B cell (primary cell): ENCODE measurements around the gene COL26A1. TPM values are rescaled to one million over a fixed set of nuclear protein-coding genes. Genes with fewer than 3 reads are reported as not detected.

Experiments used
- ATAC-seq: fragments of 200-7000 bp; cut with Tn5 transposase; one replicate; pipeline ENCODE4 v1.10.0; 2021; ENCODE audit warnings: low read depth, mild to moderate bottlenecking, moderate number of reproducible peaks, moderate library complexity
- CTCF ChIA-PET: fragments of 350-600 bp; sonication (Branson Sonifier 250); formaldehyde crosslinking; loops from one replicate; lab custom pipeline; 2021; ENCODE audit warnings: antibody characterized with exemption, inconsistent platforms; lab: Charles Lee
- POLR2A ChIA-PET: fragments of 350-600 bp; sonication (Branson Sonifier 250); formaldehyde crosslinking; loops from one replicate; lab custom pipeline; 2021; ENCODE audit warnings: antibody characterized with exemption; lab: Charles Lee
- DNase-seq: peaks from one replicate; pipeline ENCODE4 v3.0.0; 2013
- H2AFZ ChIP-seq: 2 replicates; pipeline ENCODE4 v1.6.1; 2012; ENCODE audit warnings: mild to moderate bottlenecking, low read depth, low read length; ENCODE audit not compliant: insufficient read depth, poor library complexity, severe bottlenecking
- H3K27ac ChIP-seq, 2 donors: 1 replicate in 1 of 2; 2 replicates in 1 of 2; pipeline ENCODE4 v1.5.1; 2012 to 2013; ENCODE audit warnings: low read length in 2 of 2, mild to moderate bottlenecking in 2 of 2, moderate library complexity in 1 of 2
- H3K27me3 ChIP-seq, 4 experiments: fragments of 200-600 bp in 1 of 4; sonication (generic) in 1 of 4; replicated peaks in 1 of 4; 1 replicate in 2 of 4; 2 replicates in 2 of 4; pipeline versions ENCODE4 v1.6.1 to v1.7.0; 2013 to 2016; ENCODE audit warnings: low read length in 3 of 4, mild to moderate bottlenecking in 2 of 4, mixed read lengths in 1 of 4, moderate library complexity in 1 of 4; ENCODE audit not compliant: insufficient read depth in 4 of 4, control insufficient read depth in 3 of 4; ENCODE audit errors: control extremely low read depth in 1 of 4
- H3K36me3 ChIP-seq, 2 experiments: replicated peaks in 1 of 2; 1 replicate in 1 of 2; 2 replicates in 1 of 2; pipeline versions ENCODE4 v1.6.1 to v1.7.1; 2013; ENCODE audit warnings: low read length in 1 of 2; ENCODE audit not compliant: insufficient read depth in 2 of 2, control insufficient read depth in 1 of 2; ENCODE audit errors: control extremely low read depth in 1 of 2, extremely low read depth in 1 of 2
- H3K4me1 ChIP-seq, 2 donors: fragments of 200-600 bp in 1 of 2; sonication (generic) in 1 of 2; 1 replicate in 1 of 2; 2 replicates in 1 of 2; pipeline versions ENCODE4 v1.5.1 to v1.6.1; 2013 to 2017; ENCODE audit warnings: low read length in 2 of 2; ENCODE audit not compliant: control insufficient read depth in 2 of 2, insufficient read depth in 2 of 2
- H3K4me2 ChIP-seq: replicated peaks from 2 replicates; pipeline ENCODE3; 2012; ENCODE audit warnings: mild to moderate bottlenecking, low read depth, low read length; ENCODE audit not compliant: poor library complexity, severe bottlenecking
- H3K4me3 ChIP-seq, 5 experiments: fragments of 200-600 bp in 1 of 5; sonication (generic) in 1 of 5; 1 replicate in 3 of 5; 2 replicates in 2 of 5; pipeline versions ENCODE4 v1.5.1 to v1.7.0; 2011 to 2016; ENCODE audit warnings: low read length in 4 of 5, mild to moderate bottlenecking in 4 of 5, low read depth in 2 of 5, control low read depth in 1 of 5, moderate library complexity in 1 of 5; ENCODE audit not compliant: insufficient read depth in 1 of 5; ENCODE audit errors: control extremely low read depth in 1 of 5, extremely low read depth in 1 of 5
- H3K79me2 ChIP-seq: fragments of 200-600 bp; sonication (generic); one replicate; pipeline ENCODE4 v1.6.0; 2016; ENCODE audit warnings: low read length; ENCODE audit not compliant: control insufficient read depth, insufficient read depth
- H3K9ac ChIP-seq: fragments of 200-600 bp; sonication (generic); 2 replicates; pipeline ENCODE4 v1.6.1; 2017; ENCODE audit warnings: mild to moderate bottlenecking, low read length, moderate library complexity
- H3K9me3 ChIP-seq, 3 donors: one replicate each; pipeline versions ENCODE4 v1.6.1 to v1.7.1; 2013; ENCODE audit warnings: low read length in 2 of 3; ENCODE audit not compliant: control insufficient read depth in 2 of 3, insufficient read depth in 1 of 3; ENCODE audit errors: control extremely low read depth in 1 of 3
- H4K20me1 ChIP-seq: 2 replicates; pipeline ENCODE4 v1.6.0; 2012; ENCODE audit warnings: mild to moderate bottlenecking, low read length; ENCODE audit not compliant: insufficient read depth, control insufficient read depth, poor library complexity, severe bottlenecking
- H3K27ac Mint-ChIP-seq: one replicate; pipeline ENCODE4 v1.8.0; 2021; ENCODE audit warnings: mixed read lengths
- H3K27me3 Mint-ChIP-seq: one replicate; pipeline ENCODE4 v1.8.0; 2021; ENCODE audit warnings: mixed read lengths
- H3K4me1 Mint-ChIP-seq: one replicate; pipeline ENCODE4 v1.8.0; 2021; ENCODE audit warnings: mixed read lengths
- H3K4me3 Mint-ChIP-seq: one replicate; pipeline ENCODE4 v1.8.0; 2021; ENCODE audit warnings: mixed read lengths
- H3K9me3 Mint-ChIP-seq: one replicate; pipeline ENCODE4 v1.8.0; 2022; ENCODE audit warnings: mixed read lengths; ENCODE audit not compliant: insufficient read depth
- CTCF ChIP-seq: fragments of 200-600 bp; IDR thresholded peaks from one replicate; pipeline ENCODE4 v1.8.0; 2022; ENCODE audit warnings: antibody characterized with exemption, mild to moderate bottlenecking
- EZH2 ChIP-seq: IDR thresholded peaks from 2 replicates; pipeline ENCODE4 v1.6.1; 2012; ENCODE audit warnings: borderline replicate concordance, low read depth, mild to moderate bottlenecking, moderate library complexity, low read length; ENCODE audit not compliant: insufficient read depth, poor library complexity, severe bottlenecking
- WGBS: methylation state at CpG from one replicate; pipeline ENCODE4 v1.1.5; 2013; ENCODE audit warnings: missing lambda C conversion rate; ENCODE audit not compliant: insufficient coverage; 5-methylcytosine and 5-hydroxymethylcytosine counted together
- intact Hi-C: fragments of 100-400 bp; cut with micrococcal nuclease; formaldehyde crosslinking; loops from one replicate; pipeline ENCODE4 v1.10.0; 2022
- polyA plus RNA-seq: library from polyadenylated mRNA; depleted of rRNA; stranded (reverse); fragments of >200 nt; gene quantifications from 2 replicates; pipeline ENCODE4 v1.2.3, GENCODE V29; 2012
- total RNA-seq, 2 donors: library from RNA; stranded (reverse); fragments of 120-200 nt in 1 of 2; gene quantifications; 1 replicate in 1 of 2; 2 replicates in 1 of 2; pipeline versions ENCODE4 v1.2.3 to v1.2.4, GENCODE V29; 2013 to 2022

Gene COL26A1
- total and polyA plus RNA-seq, 2 donors (not counting 1 experiment from before 2014, with no cell fraction given) = not detected

- Mint-ChIP-seq H3K4me3 (no peak overlapping the region), H3K27ac (no peak overlapping the region), H3K4me1 (no peaks in the 10 kb centered on the region), H3K9me3 (peaks cover 5% of the 10 kb centered on the region), H3K27me3 (no peaks in the 10 kb centered on the region)
- peaks cover 2 to 16% (median 6%) of the 10 kb centered on the region in 3 donors for H3K9me3 ChIP-seq
- H4K20me1 ChIP-seq = no peaks in the 10 kb centered on the region
- H3K27ac ChIP-seq = no peak overlapping the region
- TF ChIP-seq CTCF = peak; percentile 78
- TF ChIP-seq EZH2 = no peak
- DNase-seq (peak; percentile 54), ATAC-seq (no peak)
- H2AFZ ChIP-seq = no peak overlapping the region
- no CpG with 5 or more reads among the region's 1 CpG for WGBS
- intact Hi-C loops = no loop called here
- peaks cover 0 to under 1% (median 0%) of the 10 kb centered on the region in 4 experiments for H3K27me3 ChIP-seq
- no peaks in the 10 kb centered on the region for H3K79me2 ChIP-seq
- H3K4me2 ChIP-seq = no peak overlapping the region
- H3K9ac ChIP-seq = no peak overlapping the region
- POLR2A ChIA-PET = no interaction called here
- no peak overlapping the region for H3K4me3 ChIP-seq
- CTCF ChIA-PET = interaction anchor here (0.6 to 1.4 kb wide), 5 partner anchors 11 to 519 kb away, joined by 3 to 9 read pairs (median 3); no protein-coding TSS in a partner anchor
- H3K4me1 ChIP-seq = no peaks in the 10 kb centered on the region
- H3K36me3 ChIP-seq = peaks cover 0 to 12% of the 10 kb centered on the region in 2 experiments
These were observed 47.3 kb upstream of the COL26A1 start for GRCh38 chr7:101315336-101315735.

GRCh38 chr7:101319401-101319800 is 43.3 kb upstream of the COL26A1 start:
- Histone ChIP-seq H3K4me3 (no peak overlapping the region), H3K4me1 (peaks cover 13 to 16% of the 10 kb centered on the region in 2 donors), H3K79me2 (peaks cover 10% of the 10 kb centered on the region), H4K20me1 (no peaks in the 10 kb centered on the region), H3K9me3 (no peaks in the 10 kb centered on the region), H2AFZ (no peak overlapping the region), H3K27me3 (no peaks in the 10 kb centered on the region), H3K9ac (no peak overlapping the region), H3K36me3 (peaks cover 0 to 12% of the 10 kb centered on the region in 2 experiments), H3K4me2 (no peak overlapping the region), H3K27ac (no peak overlapping the region)
- no peak overlapping the region for H3K27ac Mint-ChIP-seq
- DNase-seq (no peak), ATAC-seq (no peak)
- no peaks in the 10 kb centered on the region for H3K9me3 Mint-ChIP-seq
- H3K27me3 Mint-ChIP-seq = no peaks in the 10 kb centered on the region
- ChIA-PET CTCF (no interaction called here), POLR2A (no interaction called here)
- intact Hi-C loops = no loop called here
- H3K4me3 Mint-ChIP-seq = no peak overlapping the region
- 87% methylated on average over 3 of the region's 5 CpGs for WGBS
- peaks cover 16% of the 10 kb centered on the region for H3K4me1 Mint-ChIP-seq
- TF ChIP-seq EZH2 (no peak), CTCF (no peak)
